Vagina (tissue), 2 donors: ENCODE data around the gene ZFAND2B. TPM values are rescaled to one million over a fixed set of nuclear protein-coding genes. Genes with fewer than 3 reads are reported as not detected.

Source experiments
- DNase-seq, 2 donors: peaks; one replicate each; pipeline ENCODE4 v3.0.0-alpha.2; 2017; ENCODE audit errors: extremely low spot score in 2 of 2
- H3K27ac ChIP-seq: fragments of 200-600 bp; sonication (generic); one replicate; pipeline ENCODE4 v1.5.1; 2019
- H3K27me3 ChIP-seq: fragments of 200-600 bp; sonication (generic); one replicate; pipeline ENCODE4 v1.5.1; 2019
- H3K36me3 ChIP-seq, 2 donors: fragments of 200-600 bp; sonication (generic); one replicate each; pipeline ENCODE4 v1.5.1; 2017 to 2019
- H3K4me1 ChIP-seq: fragments of 200-600 bp; sonication (generic); one replicate; pipeline ENCODE4 v1.5.1; 2019
- H3K4me3 ChIP-seq, 2 donors: fragments of 200-600 bp; sonication (generic); 1 replicate in 1 of 2; 2 replicates in 1 of 2; pipeline ENCODE4 v1.5.1; 2016 to 2019
- H3K9me3 ChIP-seq: fragments of 200-600 bp; sonication (generic); one replicate; pipeline ENCODE4 v1.5.1; 2019
- CTCF ChIP-seq, 3 experiments: fragments of 450-650 bp in 2 of 3; fragments of 200-600 bp in 1 of 3; sonication (generic) in 1 of 3; IDR thresholded peaks; one replicate each; pipeline ENCODE4 v1.5.1; 2017 to 2019; ENCODE audit warnings: antibody characterized with exemption in 3 of 3, mild to moderate bottlenecking in 2 of 3, moderate library complexity in 2 of 3
- POLR2A ChIP-seq, 2 donors: fragments of 450-650 bp; IDR thresholded peaks; one replicate each; pipeline ENCODE4 v1.6.1; 2017; ENCODE audit warnings: antibody characterized with exemption in 2 of 2, mild to moderate bottlenecking in 2 of 2, moderate library complexity in 2 of 2
- POLR2AphosphoS5 ChIP-seq, 2 donors: sonication (generic); formaldehyde crosslinking; IDR thresholded peaks; one replicate each; pipeline ENCODE4 v1.9.0; 2017; ENCODE audit warnings: antibody characterized with exemption in 2 of 2, mild to moderate bottlenecking in 2 of 2, low read depth in 1 of 2; ENCODE audit not compliant: insufficient read depth in 1 of 2
- intact Hi-C: fragments of 100-400 bp; cut with DNase I; formaldehyde crosslinking; loops from one replicate; pipeline ENCODE4 v1.15.1; 2023
- total RNA-seq: library from RNA; depleted of rRNA; stranded (reverse); fragments of >200 nt; gene quantifications from one replicate; pipeline ENCODE4 v1.2.3, GENCODE V29; 2016

The ZFAND2B gene
- total RNA-seq, result 52.1 TPM

- Histone ChIP-seq H3K36me3 (peaks cover 0 to 13% of the 10 kb centered on the region in 2 donors), H3K27me3 (no peaks in the 10 kb centered on the region), H3K9me3 (no peaks in the 10 kb centered on the region), H3K4me3 (peak within 1 kb of the TSS; percentile 63 to 79), H3K4me1 (peaks cover 22% of the 10 kb centered on the region), H3K27ac (peak within 1 kb of the TSS; percentile 97)
- intact Hi-C loops, result no loop called here
- peak in 1 of 2 donors; percentile 95 for DNase-seq
- TF ChIP-seq POLR2AphosphoS5 (IDR thresholded peaks at IDR 0.05; ENCODE audit: insufficient read depth in 1 of 2, low read depth in 1 of 2), result peak; percentile 75 to 97
- TF ChIP-seq CTCF (IDR thresholded peaks at IDR 0.05), result peak in 1 of 3 experiments; percentile 30
- TF ChIP-seq POLR2A (IDR thresholded peaks at IDR 0.05), result peak; percentile 96
Measured at GRCh38 chr2:219206328-219207133, at the start of gene ZFAND2B. ZFAND2B (plus strand) TSS chr2:219206782; CDS start chr2:219206988, 206 bp downstream.

GRCh38 chr2:219157396-219157795, 49.2 kb upstream of the ZFAND2B start:
- peaks cover 20% of the 10 kb centered on the region for H3K4me1 ChIP-seq
- H3K9me3 ChIP-seq, result no peaks in the 10 kb centered on the region
- H3K36me3 ChIP-seq, result peaks cover 0 to 16% of the 10 kb centered on the region in 2 donors
- no peak overlapping the region for H3K4me3 ChIP-seq
- no peak overlapping the region for H3K27ac ChIP-seq
- H3K27me3 ChIP-seq, result no peaks in the 10 kb centered on the region
- no peak for TF ChIP-seq CTCF (IDR thresholded peaks at IDR 0.05)
- TF ChIP-seq POLR2A (IDR thresholded peaks at IDR 0.05), result no peak
- no peak for TF ChIP-seq POLR2AphosphoS5 (IDR thresholded peaks at IDR 0.05; ENCODE audit: insufficient read depth in 1 of 2, low read depth in 1 of 2)
- intact Hi-C loops, result loop anchor here (10.0 kb wide), 3 partner anchors 103 to 173 kb away; partner anchors contain the start of gene FEV
- no peak for DNase-seq

GRCh38 chr2:219158025-219158424, 48.6 kb upstream of the ZFAND2B start:
- no peak for DNase-seq
- intact Hi-C loops, result loop anchor here (10.0 kb wide), 3 partner anchors 103 to 173 kb away; partner anchors contain the start of gene FEV
- H3K4me3 ChIP-seq, result no peak overlapping the region
- no peak overlapping the region for H3K27ac ChIP-seq
- peaks cover 20% of the 10 kb centered on the region for H3K4me1 ChIP-seq
- H3K36me3 ChIP-seq, result peaks cover 0 to 12% of the 10 kb centered on the region in 2 donors
- no peaks in the 10 kb centered on the region for H3K27me3 ChIP-seq
- TF ChIP-seq POLR2AphosphoS5 (IDR thresholded peaks at IDR 0.05; ENCODE audit: insufficient read depth in 1 of 2, low read depth in 1 of 2) (no peak), CTCF (IDR thresholded peaks at IDR 0.05) (no peak), POLR2A (IDR thresholded peaks at IDR 0.05) (no peak)
- no peaks in the 10 kb centered on the region for H3K9me3 ChIP-seq

DNA sequence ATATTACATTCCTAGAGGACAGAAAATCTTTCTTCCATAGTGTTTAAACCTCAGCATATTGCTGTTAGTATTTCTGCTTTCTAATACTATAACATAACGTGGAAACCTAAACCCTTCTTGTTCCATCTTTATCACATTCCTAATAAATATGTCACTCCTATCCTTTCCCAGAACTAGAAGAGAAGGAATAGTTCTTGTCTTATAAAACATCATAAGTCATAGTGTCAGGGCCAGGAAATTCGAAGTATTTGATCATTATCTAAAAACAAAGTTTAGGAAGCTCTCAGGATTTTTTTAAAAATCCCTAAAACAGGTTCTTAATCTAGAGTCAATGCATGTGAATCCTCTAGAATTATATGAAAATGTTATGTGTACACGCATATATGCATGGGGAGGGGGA, 48.0 kb upstream of the ZFAND2B start:
- no peak for DNase-seq
- Histone ChIP-seq H3K27me3 (no peaks in the 10 kb centered on the region), H3K4me3 (no peak overlapping the region), H3K36me3 (peaks cover 0 to 12% of the 10 kb centered on the region in 2 donors), H3K9me3 (no peaks in the 10 kb centered on the region), H3K4me1 (peaks cover 20% of the 10 kb centered on the region), H3K27ac (no peak overlapping the region)
- intact Hi-C loops, result loop anchor here (10.0 kb wide), 3 partner anchors 104 to 174 kb away; partner anchors contain the start of gene FEV
- TF ChIP-seq POLR2AphosphoS5 (IDR thresholded peaks at IDR 0.05; ENCODE audit: insufficient read depth in 1 of 2, low read depth in 1 of 2), result no peak
- no peak for TF ChIP-seq POLR2A (IDR thresholded peaks at IDR 0.05)
- no peak for TF ChIP-seq CTCF (IDR thresholded peaks at IDR 0.05)
